ENCODE data around the gene SGSH.
"Not testable (repeated sequence)": the region's sequence is repeated elsewhere in the genome, so short reads cannot be mapped to it uniquely, and the experiment has no call there.

The SGSH gene

GRCh38 chr17:80210348-80211108 is 9.6 kb downstream of the SGSH start:
- no peak for DNase-seq (ENCODE audit: low read depth in 1 of 2, low spot score in 1 of 2)
- in situ Hi-C loops (cut with HindIII; ENCODE audit: low pct_unique_long_range_greater_than_20kb, low sequenced_read_pairs): no loop called here
- TF ChIP-seq JUND (IDR thresholded peaks at IDR 0.05; ENCODE audit: low read depth): no peak

- DNase-seq (ENCODE audit: low read depth in 1 of 2, low spot score in 1 of 2): no peak
- TF ChIP-seq JUND (IDR thresholded peaks at IDR 0.05; ENCODE audit: low read depth): no peak
- in situ Hi-C loops (cut with HindIII; ENCODE audit: low pct_unique_long_range_greater_than_20kb, low sequenced_read_pairs): no loop called here
Observed at GRCh38 chr17:80209765-80210164, 10.4 kb downstream of the SGSH start.

- no peak for DNase-seq (ENCODE audit: low read depth in 1 of 2, low spot score in 1 of 2)
- in situ Hi-C loops (cut with HindIII; ENCODE audit: low pct_unique_long_range_greater_than_20kb, low sequenced_read_pairs): no loop called here
- no peak for TF ChIP-seq JUND (IDR thresholded peaks at IDR 0.05; ENCODE audit: low read depth)
Observed at GRCh38 chr17:80208050-80208449, 12.1 kb downstream of the SGSH start.

GRCh38 chr17:80205811-80206210 is 14.3 kb downstream of the SGSH start:
- no peak for DNase-seq (ENCODE audit: low read depth in 1 of 2, low spot score in 1 of 2)
- in situ Hi-C loops (cut with HindIII; ENCODE audit: low pct_unique_long_range_greater_than_20kb, low sequenced_read_pairs): no loop called here
- no peak for TF ChIP-seq JUND (IDR thresholded peaks at IDR 0.05; ENCODE audit: low read depth)

GRCh38 chr17:80204626-80205468 is 15.3 kb downstream of the SGSH start:
- DNase-seq (ENCODE audit: low read depth in 1 of 2, low spot score in 1 of 2): no peak
- in situ Hi-C loops (cut with HindIII; ENCODE audit: low pct_unique_long_range_greater_than_20kb, low sequenced_read_pairs): no loop called here
- no peak for TF ChIP-seq JUND (IDR thresholded peaks at IDR 0.05; ENCODE audit: low read depth)

GRCh38 chr17:80203471-80203963 is 16.6 kb downstream of the SGSH start:
- in situ Hi-C loops (cut with HindIII; ENCODE audit: low pct_unique_long_range_greater_than_20kb, low sequenced_read_pairs): no loop called here
- no peak for TF ChIP-seq JUND (IDR thresholded peaks at IDR 0.05; ENCODE audit: low read depth)
- DNase-seq (ENCODE audit: low read depth in 1 of 2, low spot score in 1 of 2): no peak

- no peak for TF ChIP-seq JUND (IDR thresholded peaks at IDR 0.05; ENCODE audit: low read depth)
- in situ Hi-C loops (cut with HindIII; ENCODE audit: low pct_unique_long_range_greater_than_20kb, low sequenced_read_pairs): no loop called here
- no peak for DNase-seq (ENCODE audit: low read depth in 1 of 2, low spot score in 1 of 2)
Observed at GRCh38 chr17:80202197-80202596, 17.9 kb downstream of the SGSH start.

GRCh38 chr17:80201446-80201845 is 18.7 kb downstream of the SGSH start:
- no peak for TF ChIP-seq JUND (IDR thresholded peaks at IDR 0.05; ENCODE audit: low read depth)
- in situ Hi-C loops (cut with HindIII; ENCODE audit: low pct_unique_long_range_greater_than_20kb, low sequenced_read_pairs): no loop called here
- no peak for DNase-seq (ENCODE audit: low read depth in 1 of 2, low spot score in 1 of 2)

GRCh38 chr17:80199295-80199694 is 20.8 kb downstream of the SGSH start:
- DNase-seq (ENCODE audit: low read depth in 1 of 2, low spot score in 1 of 2); in situ Hi-C loops (cut with HindIII; ENCODE audit: low pct_unique_long_range_greater_than_20kb, low sequenced_read_pairs): not testable (repeated sequence)

- in situ Hi-C loops (cut with HindIII; ENCODE audit: low pct_unique_long_range_greater_than_20kb, low sequenced_read_pairs): no loop called here
- no peak for TF ChIP-seq JUND (IDR thresholded peaks at IDR 0.05; ENCODE audit: low read depth)
- peak in 1 of 2 experiments; percentile 34 for DNase-seq (ENCODE audit: low read depth in 1 of 2, low spot score in 1 of 2)
Observed at GRCh38 chr17:80198144-80198661, 21.9 kb downstream of the SGSH start.

- TF ChIP-seq JUND (IDR thresholded peaks at IDR 0.05; ENCODE audit: low read depth): no peak
- no peak for DNase-seq (ENCODE audit: low read depth in 1 of 2, low spot score in 1 of 2)
- in situ Hi-C loops (cut with HindIII; ENCODE audit: low pct_unique_long_range_greater_than_20kb, low sequenced_read_pairs): no loop called here
Observed at GRCh38 chr17:80196652-80197051, 23.5 kb downstream of the SGSH start.

GRCh38 chr17:80195671-80196529 is 24.2 kb downstream of the SGSH start:
- in situ Hi-C loops (cut with HindIII; ENCODE audit: low pct_unique_long_range_greater_than_20kb, low sequenced_read_pairs): no loop called here
- DNase-seq (ENCODE audit: low read depth in 1 of 2, low spot score in 1 of 2): no peak
- no peak for TF ChIP-seq JUND (IDR thresholded peaks at IDR 0.05; ENCODE audit: low read depth)

Measured in T47D (cell line).